Muscle layer of duodenum (tissue), 2 donors: ENCODE results near the gene SMC3.
"Not testable (repeated sequence)": the region's sequence is repeated elsewhere in the genome, so short reads cannot be mapped to it uniquely, and the experiment has no call there.

Source experiments
- H3K27ac ChIP-seq: one replicate; pipeline ENCODE4 v1.7.0; 2013; ENCODE audit warnings: mild to moderate bottlenecking, low read length
- H3K27me3 ChIP-seq: one replicate; pipeline ENCODE4 v1.7.0; 2013; ENCODE audit warnings: low read depth, mild to moderate bottlenecking, control low read depth, low read length
- H3K36me3 ChIP-seq, 2 donors: one replicate each; pipeline ENCODE4 v1.7.0; 2013; ENCODE audit warnings: low read length in 2 of 2, control low read depth in 1 of 2, mild to moderate bottlenecking in 1 of 2; ENCODE audit not compliant: insufficient read depth in 2 of 2, control insufficient read depth in 1 of 2
- H3K4me1 ChIP-seq, 2 donors: one replicate each; pipeline ENCODE4 v1.7.0; 2013; ENCODE audit warnings: low read length in 2 of 2, mild to moderate bottlenecking in 2 of 2, control low read depth in 1 of 2, moderate library complexity in 1 of 2; ENCODE audit not compliant: insufficient read depth in 2 of 2, control insufficient read depth in 1 of 2
- H3K4me3 ChIP-seq, 2 donors: one replicate each; pipeline ENCODE4 v1.7.0; 2013; ENCODE audit warnings: low read length in 2 of 2, low read depth in 1 of 2, mild to moderate bottlenecking in 1 of 2
- H3K9me3 ChIP-seq, 2 donors: one replicate each; pipeline ENCODE4 v1.7.0; 2013; ENCODE audit warnings: low read length in 2 of 2, control low read depth in 1 of 2, mild to moderate bottlenecking in 1 of 2; ENCODE audit not compliant: control insufficient read depth in 1 of 2
- donor health status: healthy.

SMC3 gene

DNA sequence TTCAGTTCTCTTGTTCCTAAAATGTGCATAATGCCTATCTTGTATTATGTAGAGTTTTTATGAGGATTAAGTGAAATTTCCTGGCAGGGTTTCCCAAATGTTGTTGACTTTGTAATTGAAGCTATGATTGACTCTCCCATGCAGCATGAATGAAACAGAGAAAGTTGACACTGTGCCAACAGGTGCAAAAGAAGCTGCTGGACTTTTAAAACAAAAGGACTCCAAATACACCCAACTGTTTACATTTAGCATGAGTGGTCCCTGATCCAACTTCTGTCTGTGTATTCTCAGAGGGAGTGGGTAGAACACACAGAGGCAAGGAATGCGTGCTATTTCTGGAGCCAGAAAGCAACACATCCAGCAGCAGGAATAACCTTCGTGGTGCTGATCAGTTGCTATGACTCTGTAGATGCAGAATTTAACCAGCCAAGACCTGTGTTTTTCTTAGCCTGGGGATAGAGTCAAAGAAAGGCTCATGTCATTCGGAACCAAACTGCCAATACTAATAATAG is 62.2 kb downstream of the SMC3 start:
- H3K4me1 ChIP-seq: no peaks in the 10 kb centered on the region
- no peak overlapping the region for H3K4me3 ChIP-seq
- peak overlapping the region; percentile 62 for H3K27ac ChIP-seq
- no peaks in the 10 kb centered on the region for H3K27me3 ChIP-seq
- no peaks in the 10 kb centered on the region for H3K36me3 ChIP-seq
- H3K9me3 ChIP-seq: no peaks in the 10 kb centered on the region

- H3K27ac ChIP-seq: no peak overlapping the region
Observed at GRCh38 chr10:110631934-110632333, 64.4 kb downstream of the SMC3 start.

GRCh38 chr10:110632591-110633215 is 65.2 kb downstream of the SMC3 start:
- Histone ChIP-seq H3K27ac (no peak overlapping the region), H3K4me3 (no peak overlapping the region), H3K4me1 (peaks cover 0 to 6% of the 10 kb centered on the region in 2 donors), H3K27me3 (no peaks in the 10 kb centered on the region), H3K9me3 (no peaks in the 10 kb centered on the region), H3K36me3 (no peaks in the 10 kb centered on the region)

More at GRCh38 chr10:110631934-110632333, 64.4 kb downstream of the SMC3 start:
- Histone ChIP-seq H3K4me1 (no peaks in the 10 kb centered on the region), H3K27me3 (no peaks in the 10 kb centered on the region), H3K36me3 (no peaks in the 10 kb centered on the region), H3K4me3 (no peak overlapping the region), H3K9me3 (no peaks in the 10 kb centered on the region)

DNA sequence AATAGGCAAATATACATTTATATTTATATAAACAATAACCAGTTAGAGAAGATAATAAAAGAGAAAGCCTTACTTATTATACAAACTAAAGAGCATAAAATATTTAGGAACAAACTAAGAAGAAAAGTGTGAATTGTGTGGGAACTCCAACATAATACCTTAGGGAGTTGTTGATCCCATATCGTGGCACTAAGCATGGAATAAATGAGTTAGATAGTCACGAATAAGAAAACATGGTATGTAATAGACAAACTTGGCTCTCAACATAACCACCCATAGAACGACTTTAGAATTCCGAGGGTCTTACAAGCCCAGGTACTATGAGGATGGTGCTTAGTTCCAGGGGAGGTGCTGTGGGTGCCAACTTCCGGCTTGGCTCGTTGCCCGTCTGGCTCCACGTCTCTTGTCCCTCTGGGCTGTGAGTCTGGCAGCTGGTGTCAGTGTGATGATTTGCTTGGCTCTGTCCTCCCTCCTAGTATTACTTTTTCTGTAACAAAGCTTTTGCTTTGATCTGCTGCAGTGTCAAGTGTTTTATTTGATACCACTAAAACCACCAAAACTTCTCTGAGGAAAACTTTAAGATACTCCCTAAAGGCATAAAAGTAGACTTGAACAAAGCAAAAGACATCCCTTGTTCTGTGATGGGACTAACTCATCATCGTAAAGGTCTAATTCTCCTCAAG is 67.2 kb downstream of the SMC3 start:
- H3K4me1 ChIP-seq: peaks cover 0 to 6% of the 10 kb centered on the region in 2 donors
- H3K4me3 ChIP-seq: no peak overlapping the region
- no peaks in the 10 kb centered on the region for H3K27me3 ChIP-seq
- H3K27ac ChIP-seq: no peak overlapping the region
- H3K9me3 ChIP-seq: no peaks in the 10 kb centered on the region
- no peaks in the 10 kb centered on the region for H3K36me3 ChIP-seq

- Histone ChIP-seq H3K27ac (peak overlapping the region; percentile 3), H3K27me3 (no peaks in the 10 kb centered on the region), H3K9me3 (no peaks in the 10 kb centered on the region), H3K4me1 (peaks cover 0 to 6% of the 10 kb centered on the region in 2 donors), H3K36me3 (no peaks in the 10 kb centered on the region), H3K4me3 (no peak overlapping the region)
Observed at GRCh38 chr10:110636572-110636931, 69.1 kb downstream of the SMC3 start.

DNA sequence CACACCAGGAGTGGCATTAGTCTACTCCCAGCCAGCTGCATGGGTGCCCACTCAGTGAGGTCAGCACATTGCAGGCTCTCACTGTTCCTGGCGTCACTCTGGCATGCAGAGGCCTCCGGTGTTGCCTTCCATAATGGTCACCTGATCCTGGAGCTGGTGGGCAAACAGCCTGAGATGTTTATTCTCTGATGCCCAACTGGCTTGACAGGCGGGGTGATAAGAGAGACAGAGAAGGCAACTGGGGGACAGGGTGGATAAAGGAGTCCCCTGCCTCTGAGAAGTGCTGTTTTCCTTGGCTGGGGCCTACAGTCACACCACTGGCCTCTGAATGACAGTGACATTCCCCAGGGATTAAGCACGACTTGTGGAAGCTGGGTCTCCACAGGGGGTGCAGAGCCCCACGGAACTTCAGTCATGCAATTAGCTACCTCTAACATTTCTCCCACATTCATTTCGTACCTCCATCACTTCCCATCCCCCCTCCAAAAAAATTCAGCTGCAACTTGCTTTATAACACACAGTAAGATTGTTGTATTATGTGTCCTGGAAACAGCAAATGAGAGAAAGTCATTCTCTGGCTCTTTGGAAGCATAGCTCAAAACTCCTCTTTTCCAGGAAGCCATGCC is 69.5 kb downstream of the SMC3 start:
- no peaks in the 10 kb centered on the region for H3K36me3 ChIP-seq
- peaks cover 0 to 6% of the 10 kb centered on the region in 2 donors for H3K4me1 ChIP-seq
- H3K4me3 ChIP-seq: no peak overlapping the region
- peak overlapping the region; percentile 3 for H3K27ac ChIP-seq
- H3K27me3 ChIP-seq: peaks cover under 1% of the 10 kb centered on the region
- H3K9me3 ChIP-seq: no peaks in the 10 kb centered on the region

- peaks cover 0 to 6% of the 10 kb centered on the region in 2 donors for H3K4me1 ChIP-seq
- no peaks in the 10 kb centered on the region for H3K9me3 ChIP-seq
- H3K4me3 ChIP-seq: no peak overlapping the region
- no peak overlapping the region for H3K27ac ChIP-seq
- H3K36me3 ChIP-seq: no peaks in the 10 kb centered on the region
- H3K27me3 ChIP-seq: peaks cover 6% of the 10 kb centered on the region
Observed at GRCh38 chr10:110637558-110638053, 70.1 kb downstream of the SMC3 start.

DNA sequence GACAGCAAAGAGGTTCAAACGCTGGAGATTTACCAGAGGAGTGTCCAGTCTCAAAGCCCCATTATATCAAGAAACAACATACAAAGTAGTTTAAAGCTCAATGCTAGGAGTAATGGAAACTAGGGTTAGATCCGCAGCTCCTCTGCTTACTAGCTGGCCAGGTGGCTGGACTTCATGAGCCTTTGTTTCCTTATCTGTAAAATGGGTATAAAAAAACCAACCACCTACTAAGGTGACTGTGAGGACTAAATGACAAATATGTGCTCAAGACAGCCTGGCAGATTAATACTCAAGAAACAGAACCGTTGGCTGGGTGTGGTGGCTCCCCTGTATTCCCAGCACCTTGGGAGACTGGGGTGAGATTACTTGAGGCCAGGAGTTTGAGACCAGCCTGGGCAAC is 70.8 kb downstream of the SMC3 start:
- Histone ChIP-seq H3K36me3 (no peaks in the 10 kb centered on the region), H3K27me3 (peaks cover 14% of the 10 kb centered on the region), H3K4me3 (no peak overlapping the region), H3K27ac (no peak overlapping the region), H3K9me3 (no peaks in the 10 kb centered on the region), H3K4me1 (peaks cover 0 to 10% of the 10 kb centered on the region in 2 donors)

DNA sequence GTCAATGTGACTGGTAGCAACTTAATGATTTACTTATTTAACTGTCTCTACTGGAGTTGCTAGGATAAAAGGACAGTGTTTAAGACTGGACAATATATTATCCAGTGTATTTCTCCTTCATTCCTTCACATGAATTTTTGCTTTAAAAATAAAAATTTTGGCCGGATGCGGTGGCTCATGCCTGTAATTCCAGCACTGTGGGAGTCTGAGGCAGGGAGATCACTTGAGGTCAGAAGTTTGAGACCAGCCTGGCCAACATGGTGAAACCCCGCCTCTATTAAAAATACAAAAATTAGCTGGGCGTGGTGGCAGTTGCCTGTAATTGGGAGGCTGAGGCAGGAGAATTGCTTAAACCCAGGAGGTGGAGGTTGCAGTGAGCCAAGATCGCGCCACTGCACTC is 71.6 kb downstream of the SMC3 start:
- not testable (repeated sequence) for H3K9me3 ChIP-seq, H3K36me3 ChIP-seq, H3K27ac ChIP-seq, H3K4me3 ChIP-seq
- Histone ChIP-seq H3K4me1 (peaks cover 0 to 18% of the 10 kb centered on the region in 2 donors), H3K27me3 (peaks cover 19% of the 10 kb centered on the region)

- not testable (repeated sequence) for H3K4me3 ChIP-seq, H3K36me3 ChIP-seq, H3K27ac ChIP-seq, H3K9me3 ChIP-seq
- Histone ChIP-seq H3K27me3 (peaks cover 23% of the 10 kb centered on the region), H3K4me1 (peaks cover 0 to 26% of the 10 kb centered on the region in 2 donors)
Observed at GRCh38 chr10:110639858-110640257, 72.4 kb downstream of the SMC3 start.

DNA sequence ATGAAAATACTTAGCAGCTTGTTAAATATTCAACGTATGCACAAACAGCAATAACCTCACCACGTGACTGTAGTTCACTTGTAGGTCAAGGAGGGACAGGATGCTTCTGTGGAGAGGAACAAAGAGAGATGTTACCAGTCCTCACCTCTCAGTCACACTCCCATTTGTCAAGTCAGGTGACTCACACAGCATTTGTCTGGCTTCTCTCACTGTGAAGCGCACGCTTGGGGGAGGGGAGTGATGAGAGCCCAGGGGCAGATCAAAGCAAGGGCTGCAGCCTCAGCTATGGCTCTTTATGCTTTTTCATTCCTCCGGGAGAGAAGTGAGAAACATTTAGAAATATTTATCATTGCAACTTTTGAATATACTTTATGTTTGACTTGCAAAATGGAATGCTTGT is 73.8 kb downstream of the SMC3 start:
- H3K27ac ChIP-seq: no peak overlapping the region
- H3K4me3 ChIP-seq: no peak overlapping the region
- peaks cover 30% of the 10 kb centered on the region for H3K27me3 ChIP-seq

More for the DNA sequence above, 73.8 kb downstream of the SMC3 start:
- Histone ChIP-seq H3K36me3 (no peaks in the 10 kb centered on the region), H3K4me1 (peaks cover 0 to 29% of the 10 kb centered on the region in 2 donors), H3K9me3 (no peaks in the 10 kb centered on the region)
